Keratinocyte (primary cell): ENCODE results near the gene SIPA1L3. TPM values are rescaled to one million over a fixed set of nuclear protein-coding genes. Genes with fewer than 3 reads are reported as not detected.

Source experiments
- DNase-seq: peaks from one replicate; pipeline ENCODE4 v3.0.0-alpha.2; 2011; ENCODE audit warnings: low read depth, missing footprints, low spot score
- FAIRE-seq: peaks from 2 replicates; lab custom pipeline; 2011; peaks lifted over from hg19 to GRCh38; lab: Jason Lieb, UNC
- H2AFZ ChIP-seq: 2 replicates; pipeline ENCODE4 v1.6.0; 2012; ENCODE audit warnings: low read length, control low read depth, inconsistent platforms; ENCODE audit not compliant: control insufficient read depth
- H3K27ac ChIP-seq: 2 replicates; pipeline ENCODE4 v1.5.1; 2011; ENCODE audit warnings: low read length; ENCODE audit not compliant: control insufficient read depth, insufficient read depth
- H3K27me3 ChIP-seq: 3 replicates; pipeline ENCODE4 v1.6.0; 2011; ENCODE audit warnings: low read length; ENCODE audit not compliant: control insufficient read depth, insufficient read depth; ENCODE audit errors: extremely low read depth
- H3K36me3 ChIP-seq, 2 experiments: 2 replicates in 1 of 2; 3 replicates in 1 of 2; pipeline ENCODE4 v1.5.1; 2011; ENCODE audit warnings: low read length in 2 of 2, mild to moderate bottlenecking in 1 of 2; ENCODE audit not compliant: control insufficient read depth in 2 of 2, insufficient read depth in 2 of 2; ENCODE audit errors: extremely low read depth in 1 of 2
- H3K4me1 ChIP-seq: 3 replicates; pipeline ENCODE4 v1.5.1; 2011; ENCODE audit warnings: low read length; ENCODE audit not compliant: control insufficient read depth, insufficient read depth; ENCODE audit errors: extremely low read depth
- H3K4me2 ChIP-seq: 3 replicates; pipeline ENCODE4 v1.6.0; 2011; ENCODE audit warnings: low read depth, low read length; ENCODE audit not compliant: control insufficient read depth, insufficient read depth; ENCODE audit errors: extremely low read depth
- H3K4me3 ChIP-seq, 3 experiments: fragments of 200-600 bp in 1 of 3; sonication (generic) in 1 of 3; 2 replicates in 2 of 3; 3 replicates in 1 of 3; pipeline ENCODE4 v1.5.1; 2011 to 2016; ENCODE audit warnings: low read length in 3 of 3, mild to moderate bottlenecking in 3 of 3, control low read depth in 2 of 3, inconsistent platforms in 1 of 3, low read depth in 1 of 3, mixed read lengths in 1 of 3, mixed run types in 1 of 3, moderate library complexity in 1 of 3; ENCODE audit not compliant: control insufficient read depth in 2 of 3, insufficient read depth in 2 of 3; ENCODE audit errors: extremely low read depth in 1 of 3
- H3K79me2 ChIP-seq: 2 replicates; pipeline ENCODE4 v1.6.0; 2012; ENCODE audit warnings: low read length; ENCODE audit not compliant: control insufficient read depth, insufficient read depth
- H3K9ac ChIP-seq: 3 replicates; pipeline ENCODE4 v1.6.0; 2011; ENCODE audit warnings: low read length; ENCODE audit not compliant: control insufficient read depth, insufficient read depth; ENCODE audit errors: extremely low read depth
- H3K9me1 ChIP-seq: 3 replicates; pipeline ENCODE4 v1.6.0; 2011; ENCODE audit warnings: low read length; ENCODE audit not compliant: control insufficient read depth, insufficient read depth; ENCODE audit errors: extremely low read depth
- H3K9me3 ChIP-seq: 2 replicates; pipeline ENCODE4 v1.5.1; 2012; ENCODE audit warnings: low read depth, low read length; ENCODE audit not compliant: control insufficient read depth
- H4K20me1 ChIP-seq: 3 replicates; pipeline ENCODE4 v1.6.0; 2011; ENCODE audit warnings: low read length; ENCODE audit not compliant: control insufficient read depth, insufficient read depth; ENCODE audit errors: extremely low read depth
- EZH2 ChIP-seq: IDR thresholded peaks from one replicate; pipeline ENCODE4 v1.6.1; 2012; ENCODE audit warnings: inconsistent platforms, mild to moderate bottlenecking, low read length, moderate library complexity
- dilution Hi-C: fragments of 300-500 bp; cut with MboI; formaldehyde crosslinking; loops from one replicate; pipeline ENCODE4 v1.7.0; 2020; ENCODE audit warnings: low sequenced_read_pairs; ENCODE audit not compliant: extremely low pct_ligation_motif_present
- polyA plus RNA-seq, 5 experiments: library from polyadenylated mRNA; depleted of rRNA in 3 of 5; stranded (reverse) in 3 of 5; stranded (forward) in 1 of 5; unstranded in 1 of 5; fragments of >200 nt; gene quantifications; 1 replicate in 1 of 5; 2 replicates in 3 of 5; 3 replicates in 1 of 5; pipeline versions ENCODE4 v1.2.1 to v1.2.3, GENCODE V29; 2011 to 2012; ENCODE audit warnings: missing spikeins in 2 of 5, low read depth in 1 of 5, low replicate concordance in 1 of 5
- TF ChIP-seq, protein P1 (sequence below), 3 experiments: IDR thresholded peaks in 1 of 3; conservative IDR thresholded peaks in 1 of 3; optimal IDR thresholded peaks in 1 of 3; 2 replicates in 2 of 3; 3 replicates in 1 of 3; pipeline versions ENCODE3 to v1.5.1; 2011; ENCODE audit warnings: low read length in 3 of 3, mild to moderate bottlenecking in 3 of 3, moderate library complexity in 2 of 3, control low read depth in 1 of 3, inconsistent platforms in 1 of 3; ENCODE audit not compliant: insufficient read depth in 2 of 3; ENCODE audit errors: extremely low read depth in 1 of 3

SIPA1L3 gene
- polyA plus RNA-seq, 1 donor (not counting 4 experiments of a cell fraction or from before 2014, with no cell fraction given): 8.0 TPM

DNA sequence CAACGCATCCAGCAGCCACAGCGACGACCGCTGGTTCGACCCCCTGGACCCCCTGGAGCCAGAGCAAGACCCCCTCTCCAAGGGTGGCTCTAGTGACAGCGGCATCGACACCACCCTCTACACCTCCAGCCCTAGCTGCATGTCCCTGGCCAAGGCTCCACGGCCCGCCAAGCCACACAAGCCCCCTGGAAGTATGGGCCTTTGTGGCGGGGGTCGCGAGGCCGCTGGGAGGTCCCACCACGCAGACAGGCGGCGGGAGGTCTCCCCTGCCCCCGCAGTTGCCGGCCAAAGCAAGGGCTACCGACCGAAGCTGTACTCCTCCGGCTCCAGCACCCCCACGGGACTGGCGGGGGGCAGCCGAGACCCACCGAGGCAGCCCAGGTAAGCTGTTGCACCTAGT is 257.5 kb downstream of the SIPA1L3 start:
- no peaks in the 10 kb centered on the region for H3K9me1 ChIP-seq
- H3K36me3 ChIP-seq: peaks cover 3 to 13% of the 10 kb centered on the region in 2 experiments
- no peak overlapping the region for H3K9ac ChIP-seq
- H2AFZ ChIP-seq: no peak overlapping the region
- no peak for TF ChIP-seq EZH2
- TF ChIP-seq, protein P1, sequence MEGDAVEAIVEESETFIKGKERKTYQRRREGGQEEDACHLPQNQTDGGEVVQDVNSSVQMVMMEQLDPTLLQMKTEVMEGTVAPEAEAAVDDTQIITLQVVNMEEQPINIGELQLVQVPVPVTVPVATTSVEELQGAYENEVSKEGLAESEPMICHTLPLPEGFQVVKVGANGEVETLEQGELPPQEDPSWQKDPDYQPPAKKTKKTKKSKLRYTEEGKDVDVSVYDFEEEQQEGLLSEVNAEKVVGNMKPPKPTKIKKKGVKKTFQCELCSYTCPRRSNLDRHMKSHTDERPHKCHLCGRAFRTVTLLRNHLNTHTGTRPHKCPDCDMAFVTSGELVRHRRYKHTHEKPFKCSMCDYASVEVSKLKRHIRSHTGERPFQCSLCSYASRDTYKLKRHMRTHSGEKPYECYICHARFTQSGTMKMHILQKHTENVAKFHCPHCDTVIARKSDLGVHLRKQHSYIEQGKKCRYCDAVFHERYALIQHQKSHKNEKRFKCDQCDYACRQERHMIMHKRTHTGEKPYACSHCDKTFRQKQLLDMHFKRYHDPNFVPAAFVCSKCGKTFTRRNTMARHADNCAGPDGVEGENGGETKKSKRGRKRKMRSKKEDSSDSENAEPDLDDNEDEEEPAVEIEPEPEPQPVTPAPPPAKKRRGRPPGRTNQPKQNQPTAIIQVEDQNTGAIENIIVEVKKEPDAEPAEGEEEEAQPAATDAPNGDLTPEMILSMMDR (optimal IDR thresholded peaks at IDR 0.05 in 1 of 3, IDR thresholded peaks at IDR 0.05 in 1 of 3, conservative IDR thresholded peaks at IDR 0.05 in 1 of 3; ENCODE audit: extremely low read depth in 1 of 3, insufficient read depth in 2 of 3, low read length in 3 of 3): no peak
- peaks cover 9% of the 10 kb centered on the region for H3K4me1 ChIP-seq
- no peak overlapping the region for H3K27ac ChIP-seq
- H3K27me3 ChIP-seq: no peaks in the 10 kb centered on the region
- H3K4me2 ChIP-seq: no peak overlapping the region
- H3K9me3 ChIP-seq: peaks cover 3% of the 10 kb centered on the region
- no peaks in the 10 kb centered on the region for H4K20me1 ChIP-seq
- H3K79me2 ChIP-seq: no peaks in the 10 kb centered on the region
- dilution Hi-C loops: no loop called here
- no peak overlapping the region for H3K4me3 ChIP-seq
- no peak for DNase-seq
- FAIRE-seq: no peak

- H3K9ac ChIP-seq: no peak overlapping the region
- H3K79me2 ChIP-seq: no peaks in the 10 kb centered on the region
- no peak overlapping the region for H3K4me2 ChIP-seq
- TF ChIP-seq EZH2: no peak
- TF ChIP-seq, protein P1 (optimal IDR thresholded peaks at IDR 0.05 in 1 of 3, IDR thresholded peaks at IDR 0.05 in 1 of 3, conservative IDR thresholded peaks at IDR 0.05 in 1 of 3; ENCODE audit: extremely low read depth in 1 of 3, insufficient read depth in 2 of 3, low read length in 3 of 3): no peak
- DNase-seq (no peak), FAIRE-seq (no peak)
- no peaks in the 10 kb centered on the region for H3K27me3 ChIP-seq
- H3K4me1 ChIP-seq: peaks cover 9% of the 10 kb centered on the region
- no peaks in the 10 kb centered on the region for H4K20me1 ChIP-seq
- no peak overlapping the region for H2AFZ ChIP-seq
- H3K27ac ChIP-seq: no peak overlapping the region
- H3K9me1 ChIP-seq: no peaks in the 10 kb centered on the region
- no peak overlapping the region for H3K4me3 ChIP-seq
- H3K36me3 ChIP-seq: peaks cover 3 to 13% of the 10 kb centered on the region in 2 experiments
- dilution Hi-C loops: no loop called here
- peaks cover 3% of the 10 kb centered on the region for H3K9me3 ChIP-seq
Observed at GRCh38 chr19:38165335-38165734, 258.3 kb downstream of the SIPA1L3 start.
